ENCODE data around the gene DZANK1.

DNA sequence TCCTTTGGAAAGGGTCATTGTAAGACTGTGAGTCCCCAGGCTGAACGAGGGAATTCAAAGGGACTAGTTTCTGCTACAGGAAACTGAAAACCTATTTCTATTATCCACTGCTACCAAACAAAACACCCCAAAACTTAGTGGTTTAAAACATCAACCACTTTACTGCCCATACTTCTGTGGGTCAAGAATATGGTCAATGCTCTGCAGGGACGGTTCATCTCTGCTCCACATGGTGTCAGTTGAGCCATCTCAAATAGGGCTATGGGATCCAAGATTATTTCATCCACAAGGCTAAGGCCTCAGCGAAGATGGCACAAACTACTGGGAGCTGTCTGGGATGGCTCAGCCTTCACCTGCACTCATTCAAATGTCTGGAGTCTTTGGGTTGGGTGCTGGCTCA, 65.5 kb downstream of the DZANK1 start:
- TF ChIP-seq, protein P1, sequence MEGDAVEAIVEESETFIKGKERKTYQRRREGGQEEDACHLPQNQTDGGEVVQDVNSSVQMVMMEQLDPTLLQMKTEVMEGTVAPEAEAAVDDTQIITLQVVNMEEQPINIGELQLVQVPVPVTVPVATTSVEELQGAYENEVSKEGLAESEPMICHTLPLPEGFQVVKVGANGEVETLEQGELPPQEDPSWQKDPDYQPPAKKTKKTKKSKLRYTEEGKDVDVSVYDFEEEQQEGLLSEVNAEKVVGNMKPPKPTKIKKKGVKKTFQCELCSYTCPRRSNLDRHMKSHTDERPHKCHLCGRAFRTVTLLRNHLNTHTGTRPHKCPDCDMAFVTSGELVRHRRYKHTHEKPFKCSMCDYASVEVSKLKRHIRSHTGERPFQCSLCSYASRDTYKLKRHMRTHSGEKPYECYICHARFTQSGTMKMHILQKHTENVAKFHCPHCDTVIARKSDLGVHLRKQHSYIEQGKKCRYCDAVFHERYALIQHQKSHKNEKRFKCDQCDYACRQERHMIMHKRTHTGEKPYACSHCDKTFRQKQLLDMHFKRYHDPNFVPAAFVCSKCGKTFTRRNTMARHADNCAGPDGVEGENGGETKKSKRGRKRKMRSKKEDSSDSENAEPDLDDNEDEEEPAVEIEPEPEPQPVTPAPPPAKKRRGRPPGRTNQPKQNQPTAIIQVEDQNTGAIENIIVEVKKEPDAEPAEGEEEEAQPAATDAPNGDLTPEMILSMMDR (conservative IDR thresholded peaks at IDR 0.05), result no peak
- TF ChIP-seq EZH2 (IDR thresholded peaks at IDR 0.05; ENCODE audit: low read depth), result no peak

Measured in PC-9 (cell line).